ENCODE measurements around the gene AKTIP.
"Not testable (repeated sequence)": the region's sequence is repeated elsewhere in the genome, so short reads cannot be mapped to it uniquely, and the experiment has no call there.

Gene AKTIP

DNA sequence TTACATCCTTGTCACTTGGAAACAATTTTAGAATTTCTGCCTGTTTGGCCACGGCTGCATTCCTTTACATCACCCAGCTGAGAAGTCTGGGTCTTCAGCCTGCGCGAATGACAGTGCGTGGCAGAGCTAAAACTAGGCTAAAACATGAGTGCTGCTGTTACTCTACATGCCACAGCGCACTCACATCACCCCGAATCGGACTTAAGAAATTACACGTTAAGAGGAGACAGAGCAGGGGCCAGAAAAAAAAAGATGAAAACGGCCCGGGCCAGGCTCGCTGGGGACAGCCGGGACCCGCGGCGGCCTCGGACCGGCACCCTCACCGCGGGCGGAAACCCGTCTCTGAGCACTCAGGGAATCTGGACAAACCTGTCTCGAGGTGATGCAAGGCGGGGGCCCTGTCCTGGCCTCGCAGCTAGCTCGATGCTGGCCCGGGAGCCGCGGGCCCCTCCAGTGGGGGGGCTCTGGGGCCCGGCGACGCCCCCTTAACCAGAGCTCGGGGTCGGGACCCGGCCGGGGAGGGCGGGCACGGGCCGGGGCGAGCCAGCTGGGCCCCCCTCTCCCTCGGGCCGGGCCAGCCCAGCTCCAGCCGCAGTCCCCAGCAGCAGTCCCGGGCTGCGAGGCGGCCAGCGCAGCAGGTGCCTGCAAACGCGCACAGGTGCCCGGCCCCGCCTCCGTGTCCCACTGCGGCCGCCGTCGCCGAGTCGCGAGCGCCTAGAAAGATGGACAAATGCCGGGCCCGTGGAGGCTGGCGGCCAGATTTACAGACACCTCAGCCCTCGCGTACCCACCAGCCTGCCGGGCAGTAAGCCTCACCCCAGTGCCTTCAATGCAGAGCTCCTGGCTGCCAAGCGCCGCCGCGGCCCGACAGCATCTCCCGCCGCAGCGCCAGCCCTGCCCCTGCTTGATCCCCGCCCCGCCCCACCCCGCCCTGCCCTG, at the start of gene AKTIP:
Gene AKTIP, minus strand, starts transcription at position 879 of the 939 bp plus-strand sequence. CDS start 2,950 bp downstream, outside the sequence.
- DNase-seq: peak; percentile 4

DNA sequence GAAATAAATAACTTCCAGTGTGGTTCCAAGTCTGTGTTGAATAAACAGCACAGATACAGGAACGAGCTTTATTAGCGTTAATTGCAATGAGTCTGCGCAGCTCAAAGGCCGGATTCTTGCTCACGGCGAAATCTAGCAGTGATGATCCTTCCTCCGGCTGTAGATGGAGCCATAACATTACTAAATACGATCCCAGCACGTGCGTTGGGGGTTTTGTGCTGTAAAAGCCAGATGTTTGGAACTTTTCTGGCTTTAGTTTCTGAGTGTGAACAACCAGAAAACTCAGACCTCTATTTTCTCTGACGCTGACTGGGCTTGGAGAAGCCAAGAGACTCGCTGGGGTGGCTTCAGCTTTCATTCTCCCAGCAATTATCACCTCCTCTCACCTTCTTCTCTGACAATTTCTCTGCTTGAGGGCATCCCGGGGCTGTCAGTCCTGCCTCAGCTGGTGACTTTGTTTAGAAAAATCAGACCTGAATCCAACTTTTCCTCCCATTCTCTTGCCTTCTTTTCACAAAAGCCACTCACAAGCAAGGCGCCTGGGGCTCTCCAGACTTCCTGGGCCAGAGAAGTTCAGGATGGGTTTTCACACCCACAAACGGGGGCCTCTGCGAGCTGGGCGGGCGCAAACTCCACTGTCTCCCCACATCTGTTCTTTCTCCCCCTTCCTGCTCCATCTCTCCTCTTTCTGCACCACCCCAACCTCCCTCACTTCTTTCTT, 47.1 kb upstream of the AKTIP start:
- DNase-seq: peak; percentile 60

DNA sequence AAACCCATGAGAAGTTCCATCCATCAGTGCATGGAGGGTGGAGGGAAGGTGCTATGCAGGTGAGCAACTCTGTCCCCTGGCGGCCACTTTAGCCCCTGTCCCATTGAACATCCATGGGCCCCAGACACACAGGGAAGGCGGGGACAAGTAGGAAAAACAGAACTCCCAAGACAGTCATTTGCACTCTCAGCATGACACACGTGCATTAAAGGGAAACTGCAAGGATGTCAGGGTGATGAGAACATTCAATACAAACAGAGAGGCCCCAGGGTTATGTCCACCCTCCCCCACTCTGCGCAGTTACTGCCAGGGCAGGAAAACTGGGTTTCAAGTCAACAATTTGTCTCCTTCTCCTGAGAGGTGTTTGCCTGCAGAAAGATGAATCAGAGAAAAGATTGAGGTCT, 44.0 kb upstream of the AKTIP start:
- no peak for DNase-seq

- DNase-seq: no peak
Measured at GRCh38 chr16:53545433-53545832, 42.4 kb upstream of the AKTIP start.

- no peak for DNase-seq
Measured at GRCh38 chr16:53542283-53542682, 39.3 kb upstream of the AKTIP start.

- no peak for DNase-seq
Measured at GRCh38 chr16:53541326-53541725, 38.3 kb upstream of the AKTIP start.

DNA sequence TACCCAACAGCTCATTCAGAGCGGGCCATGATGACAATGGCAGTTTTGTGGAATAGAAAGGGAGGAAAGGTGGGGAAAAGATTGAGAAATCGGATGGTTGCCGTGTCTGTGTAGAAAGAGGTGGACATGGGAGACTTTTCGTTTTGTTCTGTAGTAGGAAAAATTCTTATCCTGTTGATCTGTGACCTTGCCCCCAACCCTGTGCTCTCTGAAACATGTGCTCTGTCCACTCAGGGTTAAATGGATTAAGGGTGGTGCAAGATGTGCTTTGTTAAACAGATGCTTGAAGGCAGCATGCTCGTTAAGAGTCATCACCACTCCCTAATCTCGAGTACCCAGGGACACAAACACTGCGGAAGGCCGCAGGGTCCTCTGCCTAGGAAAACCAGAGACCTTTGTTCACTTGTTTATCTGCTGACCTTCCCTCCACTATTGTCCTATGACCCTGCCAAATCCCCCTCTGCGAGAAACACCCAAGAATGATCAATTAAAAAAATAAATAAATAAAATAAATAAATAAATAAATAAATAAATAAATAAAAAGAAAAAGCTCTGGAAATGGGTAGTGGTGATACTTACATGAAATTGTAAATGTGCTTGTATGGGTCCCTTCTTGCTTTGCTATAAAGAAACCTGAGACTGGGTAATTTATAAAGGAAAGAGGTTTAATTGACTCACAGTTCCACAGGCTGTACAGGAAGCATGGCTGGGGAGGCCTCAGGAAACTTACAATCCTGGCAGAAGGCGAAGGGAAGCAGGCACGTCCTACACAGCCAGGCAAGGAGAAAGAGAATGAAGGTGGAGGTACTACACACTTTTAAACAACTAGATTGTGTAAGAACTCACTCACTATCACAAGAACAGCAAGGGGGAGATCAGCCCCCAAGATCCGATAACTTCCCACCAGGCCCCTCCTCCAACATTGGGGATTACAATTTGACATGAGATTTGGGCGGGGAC, 37.0 kb upstream of the AKTIP start:
- not testable (repeated sequence) for DNase-seq

- DNase-seq: not testable (repeated sequence)
Measured at GRCh38 chr16:53539346-53539745, 36.3 kb upstream of the AKTIP start.

- DNase-seq: no peak
Measured at GRCh38 chr16:53537626-53538025, 34.6 kb upstream of the AKTIP start.

- no peak for DNase-seq
Measured at GRCh38 chr16:53534206-53534605, 31.2 kb upstream of the AKTIP start.

GRCh38 chr16:53530741-53531140, 27.7 kb upstream of the AKTIP start:
- no peak for DNase-seq

DNA sequence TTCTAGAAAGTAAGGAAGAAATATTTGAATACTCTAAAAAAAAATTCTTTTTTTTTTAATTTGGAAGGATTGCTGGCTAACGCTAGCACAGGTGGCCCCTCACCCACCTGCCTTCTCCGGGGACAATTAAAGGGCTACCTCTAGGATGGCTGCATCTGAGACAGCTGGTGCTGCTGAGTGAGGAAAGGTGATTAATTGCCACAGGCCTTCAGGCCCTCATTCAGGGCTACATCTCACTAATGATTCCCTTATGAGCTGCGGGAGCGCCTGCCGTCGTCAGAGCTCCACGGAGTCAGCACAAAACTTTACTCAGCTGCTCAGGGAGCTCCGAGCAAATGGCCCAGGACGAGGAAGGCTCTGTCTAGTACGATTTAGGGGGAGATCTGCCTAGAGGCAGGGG, 27.0 kb upstream of the AKTIP start:
- no peak for DNase-seq

DNA sequence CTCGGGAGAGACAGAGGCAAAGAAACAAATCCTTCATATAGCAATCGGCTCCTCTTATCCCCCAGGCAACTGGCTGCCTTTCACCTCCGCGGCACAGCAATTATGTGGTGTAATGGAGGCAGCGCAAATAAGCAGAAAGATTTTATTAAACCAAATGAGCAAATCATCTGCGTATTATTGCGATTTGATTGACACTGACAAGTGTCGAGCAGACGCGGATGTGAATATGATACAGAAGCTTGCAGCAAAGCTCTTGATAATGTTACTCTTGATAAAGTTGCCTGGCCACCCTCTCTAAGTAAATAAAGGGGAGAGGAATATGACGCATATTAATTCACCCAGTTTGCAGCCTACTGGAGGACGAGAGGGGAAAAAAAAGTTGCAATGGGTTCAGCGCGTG, 26.5 kb upstream of the AKTIP start:
- no peak for DNase-seq

GRCh38 chr16:53528797-53529196, 25.8 kb upstream of the AKTIP start:
- no peak for DNase-seq

DNA sequence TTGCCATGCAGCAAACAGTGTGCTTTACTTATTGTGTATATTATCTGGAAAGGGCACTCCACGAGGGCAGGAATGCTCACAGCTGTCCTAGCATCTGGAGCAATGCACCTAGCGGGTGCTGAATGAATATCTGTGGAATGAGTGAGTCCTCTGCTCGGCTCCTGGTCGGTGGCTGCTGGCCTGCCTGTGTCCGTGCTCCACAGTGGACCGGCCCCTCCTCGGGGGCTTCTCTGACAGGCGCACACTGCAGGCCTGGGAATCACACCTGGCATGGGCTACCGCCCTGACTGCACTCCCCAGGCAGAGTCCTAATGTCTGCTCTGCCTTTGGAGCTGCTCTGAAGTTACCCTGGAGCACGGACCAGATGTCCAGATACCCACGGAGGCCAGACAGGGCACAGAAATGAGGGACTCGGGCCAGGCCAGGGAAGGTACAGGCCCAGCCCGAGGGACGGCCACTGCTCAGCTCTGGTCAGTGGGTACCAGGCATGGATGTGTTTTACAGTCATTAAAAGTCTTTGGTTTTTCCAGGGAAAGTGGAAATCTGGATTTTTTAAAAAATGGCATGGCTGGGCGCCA, 21.1 kb upstream of the AKTIP start:
- DNase-seq: no peak

- no peak for DNase-seq
Measured at GRCh38 chr16:53523126-53523804, 20.3 kb upstream of the AKTIP start.

GRCh38 chr16:53519417-53520091, 16.5 kb upstream of the AKTIP start:
- no peak for DNase-seq

DNA sequence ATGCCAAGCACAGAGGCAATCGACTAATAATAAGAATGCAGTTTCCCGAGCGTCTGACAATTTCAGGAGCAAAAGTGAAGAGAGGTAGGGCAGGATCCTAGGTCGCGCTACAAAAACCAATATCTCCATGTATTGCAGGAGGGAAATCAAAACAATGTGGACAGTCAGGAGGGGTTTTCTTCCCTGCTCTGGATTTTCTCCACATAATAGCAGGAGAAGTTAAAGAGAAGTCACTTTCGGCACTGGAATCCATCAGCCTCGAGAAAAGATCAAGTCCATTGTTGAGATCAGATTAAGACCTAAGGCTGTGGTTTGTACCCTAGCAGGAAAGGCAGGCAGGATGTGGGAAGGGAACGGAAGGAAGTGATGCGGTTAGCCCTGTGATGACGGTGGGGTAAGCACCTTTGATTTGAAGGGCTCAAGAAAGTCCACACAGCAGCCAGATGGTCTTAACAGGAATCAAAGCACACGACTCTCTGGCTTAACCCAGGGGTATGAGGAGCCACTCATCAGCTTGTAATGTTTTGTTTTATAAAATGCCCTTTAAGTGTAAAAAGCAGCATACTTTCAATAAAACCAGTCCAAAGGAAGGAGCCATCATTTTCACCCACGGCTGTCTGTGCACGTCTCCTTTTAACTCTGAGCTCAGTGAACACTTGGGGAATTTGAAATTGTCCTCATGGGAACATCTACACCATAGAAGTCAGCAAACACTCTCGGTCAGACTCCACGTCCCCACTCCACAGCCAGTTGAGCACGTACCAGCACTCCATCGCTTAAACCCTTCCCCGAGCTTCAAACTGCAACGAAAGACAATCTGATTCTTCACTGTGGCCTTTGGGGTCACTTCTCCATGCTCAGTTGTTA, 15.8 kb upstream of the AKTIP start:
- DNase-seq: peak; percentile 33

DNA sequence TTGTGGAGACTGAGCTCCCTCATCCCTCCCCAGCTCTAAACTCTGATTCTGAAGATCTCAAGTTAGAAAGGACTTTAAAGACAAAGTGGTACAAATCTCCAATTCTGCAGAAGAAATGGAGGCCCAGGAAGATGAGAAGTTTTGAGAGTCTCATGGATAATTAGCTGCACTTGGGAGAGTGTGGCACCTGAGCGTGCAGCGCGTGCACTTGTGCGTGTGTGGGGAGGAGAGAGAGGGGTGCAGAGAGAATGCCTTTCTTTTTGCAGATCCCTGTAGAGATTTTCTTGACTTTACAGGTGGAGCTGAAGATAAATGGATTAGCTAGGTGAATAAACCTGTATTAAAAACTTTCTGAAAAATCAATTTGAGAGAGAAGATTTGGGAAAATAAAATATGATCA, 14.8 kb upstream of the AKTIP start:
- DNase-seq: no peak

DNA sequence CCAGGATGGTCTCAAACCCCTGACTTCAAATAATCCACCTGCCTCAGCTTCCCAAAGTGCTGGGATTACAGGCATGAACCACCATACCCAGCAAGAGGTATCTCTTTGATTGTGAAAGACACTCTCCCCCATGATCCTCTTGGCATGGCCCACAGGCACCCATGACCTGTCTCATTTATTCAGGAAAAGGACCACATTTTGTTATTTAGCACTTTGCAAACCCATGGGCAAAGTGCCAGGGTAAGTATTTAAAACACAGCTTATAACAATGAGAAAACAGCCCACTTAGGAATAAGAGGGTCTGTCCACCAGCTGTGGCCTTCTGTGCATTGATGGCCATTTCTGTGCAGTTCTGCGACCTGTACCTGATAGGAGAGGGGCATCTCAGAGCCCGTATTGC, 12.8 kb upstream of the AKTIP start:
- no peak for DNase-seq
